Loucy (cell line): Measurements from ENCODE around the gene TNFRSF25.
"Not testable (repeated sequence)": the region's sequence is repeated elsewhere in the genome, so short reads cannot be mapped to it uniquely, and the experiment has no call there.

Source experiments
- H2AFZ ChIP-seq: fragments of 200-600 bp; sonication (generic); 2 replicates; pipeline ENCODE4 v1.6.0; 2016; ENCODE audit warnings: antibody characterized with exemption, mild to moderate bottlenecking, low read length, moderate library complexity
- H3F3A ChIP-seq: fragments of 200-600 bp; 2 replicates; pipeline ENCODE4 v1.6.0; 2016; ENCODE audit warnings: antibody characterized with exemption, low read depth, mild to moderate bottlenecking
- H3K27me3 ChIP-seq: fragments of 200-600 bp; sonication (generic); 2 replicates; pipeline ENCODE4 v1.6.1; 2014; ENCODE audit warnings: low read length, mild to moderate bottlenecking; ENCODE audit not compliant: insufficient read depth, poor library complexity, severe bottlenecking
- H3K36me3 ChIP-seq: fragments of 200-600 bp; sonication (generic); 2 replicates; pipeline ENCODE4 v1.6.1; 2016; ENCODE audit warnings: low read length; ENCODE audit not compliant: insufficient read depth
- H3K4me1 ChIP-seq: fragments of 200-600 bp; sonication (generic); 2 replicates; pipeline ENCODE4 v1.5.1; 2014; ENCODE audit warnings: low read length, mild to moderate bottlenecking; ENCODE audit not compliant: insufficient read depth, poor library complexity, severe bottlenecking
- H3K4me2 ChIP-seq: fragments of 200-600 bp; sonication (generic); 2 replicates; pipeline ENCODE4 v1.6.0; 2014; ENCODE audit warnings: antibody characterized with exemption, low read length, low read depth, mild to moderate bottlenecking; ENCODE audit not compliant: poor library complexity, severe bottlenecking
- H3K4me3 ChIP-seq: fragments of 200-600 bp; sonication (generic); 2 replicates; pipeline ENCODE4 v1.5.1; 2014; ENCODE audit warnings: low read length, mild to moderate bottlenecking, mixed read lengths; ENCODE audit not compliant: poor library complexity, severe bottlenecking
- H3K79me2 ChIP-seq: fragments of 200-600 bp; sonication (generic); 2 replicates; pipeline ENCODE4 v1.6.1; 2014; ENCODE audit warnings: low read length; ENCODE audit not compliant: insufficient read depth
- H3K9ac ChIP-seq: fragments of 200-600 bp; sonication (generic); 2 replicates; pipeline ENCODE4 v1.6.0; 2014; ENCODE audit warnings: mild to moderate bottlenecking, low read depth, low read length, moderate library complexity; ENCODE audit not compliant: poor library complexity, severe bottlenecking
- H3K9me2 ChIP-seq: fragments of 200-600 bp; sonication (generic); replicated peaks from 2 replicates; pipeline ENCODE4 v1.6.1; 2016; ENCODE audit warnings: low read depth, low read length, mixed read lengths
- H3K9me3 ChIP-seq: fragments of 200-600 bp; sonication (generic); 2 replicates; pipeline ENCODE4 v1.6.1; 2014; ENCODE audit warnings: mild to moderate bottlenecking, antibody characterized with exemption, low read length, low read depth; ENCODE audit not compliant: insufficient read depth
- H4K20me1 ChIP-seq: fragments of 200-600 bp; sonication (generic); 2 replicates; pipeline ENCODE4 v1.6.0; 2014; ENCODE audit warnings: antibody characterized with exemption, low read length, mild to moderate bottlenecking; ENCODE audit not compliant: insufficient read depth, poor library complexity, severe bottlenecking
- CTCF ChIP-seq: fragments of 200-600 bp; sonication (generic); conservative IDR thresholded peaks from 2 replicates; pipeline ENCODE4 v1.5.1; 2014; ENCODE audit warnings: mild to moderate bottlenecking, antibody characterized with exemption, low read length
- EZH2phosphoT487 ChIP-seq: fragments of 200-600 bp; IDR thresholded peaks from 2 replicates; pipeline ENCODE4 v1.6.1; 2018; ENCODE audit warnings: antibody characterized with exemption, mild to moderate bottlenecking, moderate library complexity, borderline replicate concordance

Gene TNFRSF25

GRCh38 chr1:6454856-6455751, 10.9 kb downstream of the TNFRSF25 start:
- H2AFZ ChIP-seq, result no peak overlapping the region
- no peak overlapping the region for H3K4me2 ChIP-seq
- H3K27me3 ChIP-seq, result no peaks in the 10 kb centered on the region
- H3K79me2 ChIP-seq, result no peaks in the 10 kb centered on the region
- no peak overlapping the region for H3K4me3 ChIP-seq
- peaks cover 6% of the 10 kb centered on the region for H3K4me1 ChIP-seq
- no peaks in the 10 kb centered on the region for H4K20me1 ChIP-seq
- no peak overlapping the region for H3K9ac ChIP-seq
- H3F3A ChIP-seq, result no peaks in the 10 kb centered on the region
- H3K9me3 ChIP-seq, result no peaks in the 10 kb centered on the region
- TF ChIP-seq EZH2phosphoT487, result no peak
- no peak for TF ChIP-seq CTCF
- no peaks in the 10 kb centered on the region for H3K9me2 ChIP-seq
- H3K36me3 ChIP-seq, result no peaks in the 10 kb centered on the region

- not testable (repeated sequence) for H3K4me2 ChIP-seq, H3K4me3 ChIP-seq, H2AFZ ChIP-seq, H3K27me3 ChIP-seq, H4K20me1 ChIP-seq, H3K9me3 ChIP-seq, H3K9me2 ChIP-seq, H3K36me3 ChIP-seq, H3K79me2 ChIP-seq, H3K9ac ChIP-seq, H3F3A ChIP-seq, H3K4me1 ChIP-seq
Measured at GRCh38 chr1:6453895-6454855, 11.8 kb downstream of the TNFRSF25 start.

GRCh38 chr1:6450943-6451373, 15.0 kb downstream of the TNFRSF25 start:
- no peaks in the 10 kb centered on the region for H4K20me1 ChIP-seq
- no peaks in the 10 kb centered on the region for H3K27me3 ChIP-seq
- TF ChIP-seq EZH2phosphoT487 (no peak), CTCF (no peak)
- H3K9me2 ChIP-seq, result no peaks in the 10 kb centered on the region
- no peaks in the 10 kb centered on the region for H3K36me3 ChIP-seq
- H3K4me2 ChIP-seq, result no peak overlapping the region
- H2AFZ ChIP-seq, result no peak overlapping the region
- no peaks in the 10 kb centered on the region for H3F3A ChIP-seq
- no peaks in the 10 kb centered on the region for H3K9me3 ChIP-seq
- no peaks in the 10 kb centered on the region for H3K79me2 ChIP-seq
- no peak overlapping the region for H3K4me3 ChIP-seq
- no peak overlapping the region for H3K9ac ChIP-seq
- H3K4me1 ChIP-seq, result no peaks in the 10 kb centered on the region

GRCh38 chr1:6450486-6450885, 15.5 kb downstream of the TNFRSF25 start:
- not testable (repeated sequence) for H3K27me3 ChIP-seq, H3K9ac ChIP-seq, H2AFZ ChIP-seq, H3K4me1 ChIP-seq, H4K20me1 ChIP-seq, H3K4me2 ChIP-seq, H3K9me2 ChIP-seq, H3K79me2 ChIP-seq, H3K9me3 ChIP-seq, H3K36me3 ChIP-seq, H3K4me3 ChIP-seq, H3F3A ChIP-seq
